OCI-LY1 (cell line): Measurements from ENCODE around the gene FGF5.

Experiments used
- H2AFZ ChIP-seq: fragments of 200-600 bp; sonication (generic), shearing (Covaris generic); 2 replicates; pipeline ENCODE4 v1.6.0; 2014; ENCODE audit warnings: antibody characterized with exemption, mild to moderate bottlenecking, low read length
- H3F3A ChIP-seq: fragments of 200-600 bp; sonication (generic), shearing (Covaris generic); 2 replicates; pipeline ENCODE4 v1.6.0; 2014; ENCODE audit warnings: mild to moderate bottlenecking, antibody characterized with exemption, low read length, moderate library complexity; ENCODE audit not compliant: insufficient read depth
- H3K27ac ChIP-seq: fragments of 200-600 bp; sonication (generic); 2 replicates; pipeline ENCODE4 v1.5.1; 2014; ENCODE audit warnings: low read length, mixed run types, mild to moderate bottlenecking, low read depth; ENCODE audit not compliant: poor library complexity, severe bottlenecking
- H3K27me3 ChIP-seq: fragments of 200-600 bp; sonication (generic); 2 replicates; pipeline ENCODE4 v1.6.0; 2014; ENCODE audit warnings: antibody characterized with exemption, mild to moderate bottlenecking, low read length, moderate library complexity; ENCODE audit not compliant: insufficient read depth
- H3K36me3 ChIP-seq: fragments of 200-600 bp; sonication (generic); 2 replicates; pipeline ENCODE4 v1.6.1; 2014; ENCODE audit warnings: mild to moderate bottlenecking, antibody characterized with exemption, low read length, moderate library complexity, mixed read lengths; ENCODE audit not compliant: insufficient read depth
- H3K4me1 ChIP-seq: fragments of 200-600 bp; sonication (generic); 2 replicates; pipeline ENCODE4 v1.5.1; 2014; ENCODE audit warnings: mild to moderate bottlenecking, low read length, moderate library complexity; ENCODE audit not compliant: insufficient read depth, severe bottlenecking
- H3K4me2 ChIP-seq: fragments of 200-600 bp; sonication (generic), shearing (Covaris generic); 2 replicates; pipeline ENCODE4 v1.6.1; 2014; ENCODE audit warnings: low read length
- H3K4me3 ChIP-seq: fragments of 200-600 bp; sonication (generic); 2 replicates; pipeline ENCODE4 v1.5.1; 2014; ENCODE audit warnings: low read length, low read depth, mild to moderate bottlenecking, mixed read lengths; ENCODE audit not compliant: poor library complexity, severe bottlenecking
- H3K79me2 ChIP-seq: fragments of 200-600 bp; shearing (Covaris generic); 2 replicates; pipeline ENCODE4 v1.6.1; 2016; ENCODE audit warnings: mixed run types, low read length, mixed read lengths; ENCODE audit not compliant: insufficient read depth
- H3K9ac ChIP-seq: fragments of 200-600 bp; sonication (generic), shearing (Covaris generic); 2 replicates; pipeline ENCODE4 v1.6.1; 2014; ENCODE audit warnings: mild to moderate bottlenecking, low read length, mixed read lengths
- H3K9me2 ChIP-seq: fragments of 200-600 bp; sonication (generic), shearing (Covaris generic); 2 replicates; pipeline ENCODE4 v1.6.1; 2014; ENCODE audit warnings: low read depth, mild to moderate bottlenecking, low read length, mixed read lengths
- H3K9me3 ChIP-seq: fragments of 200-600 bp; shearing (Covaris generic); 2 replicates; pipeline ENCODE4 v1.6.1; 2014; ENCODE audit warnings: low read length, mixed read lengths
- H4K20me1 ChIP-seq: fragments of 200-600 bp; sonication (generic), shearing (Covaris generic); 2 replicates; pipeline ENCODE4 v1.6.0; 2016; ENCODE audit warnings: mild to moderate bottlenecking, low read length; ENCODE audit not compliant: insufficient read depth
- CTCF ChIP-seq: fragments of 200-600 bp; sonication (generic), shearing (Covaris generic); IDR thresholded peaks from 2 replicates; pipeline ENCODE4 v1.5.1; 2017; ENCODE audit warnings: mild to moderate bottlenecking, antibody characterized with exemption, low read length, moderate library complexity, mixed read lengths
- EZH2 ChIP-seq: fragments of 200-600 bp; sonication (generic), shearing (Covaris generic); IDR thresholded peaks from 2 replicates; pipeline ENCODE4 v1.8.0; 2017; ENCODE audit warnings: borderline replicate concordance, mixed run types, mild to moderate bottlenecking, antibody characterized with exemption, low read length, moderate library complexity, mixed read lengths

FGF5 gene

GRCh38 chr4:80266253-80266901 lies at the start of gene FGF5:
FGF5 (plus strand) TSS chr4:80266664; CDS start chr4:80266825, 161 bp downstream.
- no peak within 1 kb of the TSS for H3K27ac ChIP-seq
- H3K4me3 ChIP-seq, result no peak within 1 kb of the TSS
- no peak within 1 kb of the TSS for H2AFZ ChIP-seq
- no peaks in the 10 kb centered on the region; the same call in 1 of the 2 replicates for H3K27me3 ChIP-seq
- no peaks in the 10 kb centered on the region for H3K79me2 ChIP-seq
- H3K9me3 ChIP-seq, result no peaks in the 10 kb centered on the region
- no peak for TF ChIP-seq EZH2
- no peak for TF ChIP-seq CTCF
- no peaks in the 10 kb centered on the region for H3K9me2 ChIP-seq
- H4K20me1 ChIP-seq, result no peaks in the 10 kb centered on the region
- H3K36me3 ChIP-seq, result no peaks in the 10 kb centered on the region
- no peaks in the 10 kb centered on the region for H3F3A ChIP-seq
- no peaks in the 10 kb centered on the region for H3K4me1 ChIP-seq
- no peak within 1 kb of the TSS for H3K9ac ChIP-seq
- no peak within 1 kb of the TSS for H3K4me2 ChIP-seq

GRCh38 chr4:80219301-80220025 lies 47.0 kb upstream of the FGF5 start:
- H3K4me1 ChIP-seq, result no peaks in the 10 kb centered on the region
- no peak overlapping the region for H3K9ac ChIP-seq
- no peak overlapping the region for H3K4me2 ChIP-seq
- no peaks in the 10 kb centered on the region for H4K20me1 ChIP-seq
- no peaks in the 10 kb centered on the region for H3K36me3 ChIP-seq
- no peaks in the 10 kb centered on the region for H3F3A ChIP-seq
- H3K27me3 ChIP-seq, result no peaks in the 10 kb centered on the region
- no peak overlapping the region for H2AFZ ChIP-seq
- no peaks in the 10 kb centered on the region for H3K79me2 ChIP-seq
- no peak overlapping the region for H3K27ac ChIP-seq
- H3K9me3 ChIP-seq, result no peaks in the 10 kb centered on the region
- TF ChIP-seq CTCF (no peak), EZH2 (no peak)
- H3K9me2 ChIP-seq, result no peaks in the 10 kb centered on the region
- no peak overlapping the region for H3K4me3 ChIP-seq

- no peaks in the 10 kb centered on the region for H4K20me1 ChIP-seq
- H2AFZ ChIP-seq, result no peak overlapping the region
- H3K9me2 ChIP-seq, result no peaks in the 10 kb centered on the region
- H3K4me3 ChIP-seq, result no peak overlapping the region
- H3K4me2 ChIP-seq, result no peak overlapping the region
- no peaks in the 10 kb centered on the region for H3K27me3 ChIP-seq
- no peak overlapping the region for H3K9ac ChIP-seq
- H3K27ac ChIP-seq, result no peak overlapping the region
- TF ChIP-seq CTCF (no peak), EZH2 (no peak)
- no peaks in the 10 kb centered on the region for H3K9me3 ChIP-seq
- no peaks in the 10 kb centered on the region for H3K4me1 ChIP-seq
- H3K79me2 ChIP-seq, result no peaks in the 10 kb centered on the region
- H3F3A ChIP-seq, result no peaks in the 10 kb centered on the region
- H3K36me3 ChIP-seq, result no peaks in the 10 kb centered on the region
These were observed 45.8 kb upstream of the FGF5 start for GRCh38 chr4:80220711-80221110.
